ENCODE results near the gene NFKB1. TPM values are rescaled to one million over a fixed set of nuclear protein-coding genes. Genes with fewer than 3 reads are reported as not detected.

Gene NFKB1
- total RNA-seq, 1 donor: 67.4 TPM

DNA sequence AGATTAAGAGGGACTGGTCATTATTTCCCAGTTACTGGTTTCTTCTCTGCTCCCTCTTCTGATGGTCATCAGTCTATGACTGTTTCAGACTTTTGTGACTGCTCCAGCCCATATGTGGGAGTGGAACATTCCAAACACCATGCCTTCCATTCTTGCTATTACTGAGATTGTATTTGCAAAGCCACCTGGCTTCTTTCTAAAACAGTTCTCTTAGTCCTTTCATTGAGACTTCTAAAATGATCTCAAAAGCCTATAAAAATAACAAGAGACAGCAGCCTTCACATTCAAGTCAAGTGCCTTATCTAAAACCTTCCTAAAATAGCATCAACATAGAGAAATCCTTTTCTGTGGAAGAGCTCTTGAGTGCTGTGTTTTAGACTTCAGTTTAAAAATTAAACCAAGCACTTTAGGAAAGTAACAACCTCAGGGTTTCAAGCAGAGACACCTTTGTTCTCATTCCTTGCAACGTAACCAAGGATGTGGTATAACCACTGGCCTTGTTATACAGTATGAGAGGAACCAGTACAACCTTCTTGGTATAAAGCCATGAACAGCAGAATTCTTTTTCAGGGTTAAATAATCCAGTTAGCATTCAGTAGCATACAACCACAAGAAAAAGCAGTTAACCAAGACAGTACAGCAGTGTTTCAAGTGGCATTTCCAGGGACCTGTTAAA lies 97.1 kb downstream of the NFKB1 start:
- TF ChIP-seq, protein P1, sequence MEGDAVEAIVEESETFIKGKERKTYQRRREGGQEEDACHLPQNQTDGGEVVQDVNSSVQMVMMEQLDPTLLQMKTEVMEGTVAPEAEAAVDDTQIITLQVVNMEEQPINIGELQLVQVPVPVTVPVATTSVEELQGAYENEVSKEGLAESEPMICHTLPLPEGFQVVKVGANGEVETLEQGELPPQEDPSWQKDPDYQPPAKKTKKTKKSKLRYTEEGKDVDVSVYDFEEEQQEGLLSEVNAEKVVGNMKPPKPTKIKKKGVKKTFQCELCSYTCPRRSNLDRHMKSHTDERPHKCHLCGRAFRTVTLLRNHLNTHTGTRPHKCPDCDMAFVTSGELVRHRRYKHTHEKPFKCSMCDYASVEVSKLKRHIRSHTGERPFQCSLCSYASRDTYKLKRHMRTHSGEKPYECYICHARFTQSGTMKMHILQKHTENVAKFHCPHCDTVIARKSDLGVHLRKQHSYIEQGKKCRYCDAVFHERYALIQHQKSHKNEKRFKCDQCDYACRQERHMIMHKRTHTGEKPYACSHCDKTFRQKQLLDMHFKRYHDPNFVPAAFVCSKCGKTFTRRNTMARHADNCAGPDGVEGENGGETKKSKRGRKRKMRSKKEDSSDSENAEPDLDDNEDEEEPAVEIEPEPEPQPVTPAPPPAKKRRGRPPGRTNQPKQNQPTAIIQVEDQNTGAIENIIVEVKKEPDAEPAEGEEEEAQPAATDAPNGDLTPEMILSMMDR (IDR thresholded peaks at IDR 0.05; ENCODE audit: insufficient read depth, low read depth, low read length): no peak
- peak; percentile 45 for DNase-seq (ENCODE audit: low read depth)
- no peak overlapping the region for H3K4me3 ChIP-seq (ENCODE audit: low read depth, low read length)

DNA sequence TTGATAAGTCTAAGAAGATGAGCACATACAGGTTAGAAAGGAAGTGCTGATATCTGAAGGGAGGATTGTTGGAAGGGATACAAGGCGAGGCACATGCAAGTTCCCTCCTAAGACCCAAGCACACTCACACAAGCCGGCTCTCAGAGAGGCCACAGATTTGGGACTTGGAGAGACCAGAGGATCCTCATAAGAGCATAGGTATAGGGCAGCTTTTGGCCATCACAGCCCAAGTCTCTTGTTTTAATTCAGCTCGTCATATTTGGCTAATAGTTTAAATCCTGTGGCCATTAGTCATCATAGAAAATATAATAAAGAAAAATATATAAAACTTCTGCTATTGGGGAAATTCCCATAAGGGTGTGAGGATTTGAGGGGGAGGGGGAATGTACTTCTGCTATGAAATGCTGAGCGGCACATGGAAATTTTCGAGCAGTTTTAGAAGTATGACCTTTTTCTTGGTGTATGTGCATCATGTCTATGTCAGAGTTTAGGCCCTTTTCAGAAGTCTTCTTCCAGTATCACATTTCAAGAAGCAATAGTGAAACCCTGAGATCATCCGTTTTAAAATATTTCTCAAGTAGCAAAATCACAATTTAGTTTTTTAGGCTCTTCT lies 97.7 kb downstream of the NFKB1 start:
- DNase-seq (ENCODE audit: low read depth): no peak
- TF ChIP-seq, protein P1 (IDR thresholded peaks at IDR 0.05; ENCODE audit: insufficient read depth, low read depth, low read length): no peak
- H3K4me3 ChIP-seq (ENCODE audit: low read depth, low read length): no peak overlapping the region

DNA sequence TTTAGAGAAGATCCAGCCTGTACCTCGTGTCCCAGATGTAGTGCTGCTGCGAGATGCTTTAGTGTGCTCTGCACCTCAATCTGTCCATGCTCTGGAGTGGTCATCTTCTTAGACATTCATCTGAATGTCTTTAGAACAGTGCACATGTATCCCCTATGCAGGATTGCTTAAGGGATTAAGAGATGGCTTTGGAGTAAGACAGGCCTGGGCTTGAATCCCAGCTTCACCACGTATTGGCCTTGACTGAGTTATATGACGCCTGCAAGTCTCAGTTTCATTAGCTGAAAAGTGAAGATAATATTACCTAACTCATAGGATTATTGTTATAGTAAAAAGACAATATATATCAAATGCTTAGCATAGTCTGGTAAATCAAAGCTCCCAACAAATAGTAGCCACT lies 98.3 kb downstream of the NFKB1 start:
- TF ChIP-seq, protein P1 (IDR thresholded peaks at IDR 0.05; ENCODE audit: insufficient read depth, low read depth, low read length): no peak
- H3K4me3 ChIP-seq (ENCODE audit: low read depth, low read length): no peak overlapping the region
- no peak for DNase-seq (ENCODE audit: low read depth)

DNA sequence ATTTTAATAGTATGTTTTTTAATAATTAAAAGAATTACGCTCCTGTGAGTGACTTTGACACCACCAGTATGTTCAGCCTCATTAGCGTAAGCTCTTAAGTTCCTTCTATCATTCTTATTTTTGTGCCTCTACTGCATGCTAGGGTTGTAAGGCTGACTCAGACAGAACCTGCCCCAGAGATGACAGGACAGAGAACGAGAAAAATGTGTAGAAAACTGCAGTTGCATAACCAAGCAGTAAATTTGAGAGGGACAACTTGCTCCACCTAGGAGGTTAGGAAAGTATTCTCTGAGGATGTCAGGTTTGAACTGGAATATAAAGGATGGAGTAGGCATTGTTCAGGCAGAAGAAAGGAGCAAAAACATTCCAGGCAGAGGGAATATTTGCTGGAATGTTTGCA lies 98.7 kb downstream of the NFKB1 start:
- no peak overlapping the region for H3K4me3 ChIP-seq (ENCODE audit: low read depth, low read length)
- peak; percentile 35 for DNase-seq (ENCODE audit: low read depth)
- TF ChIP-seq, protein P1 (IDR thresholded peaks at IDR 0.05; ENCODE audit: insufficient read depth, low read depth, low read length): no peak

DNA sequence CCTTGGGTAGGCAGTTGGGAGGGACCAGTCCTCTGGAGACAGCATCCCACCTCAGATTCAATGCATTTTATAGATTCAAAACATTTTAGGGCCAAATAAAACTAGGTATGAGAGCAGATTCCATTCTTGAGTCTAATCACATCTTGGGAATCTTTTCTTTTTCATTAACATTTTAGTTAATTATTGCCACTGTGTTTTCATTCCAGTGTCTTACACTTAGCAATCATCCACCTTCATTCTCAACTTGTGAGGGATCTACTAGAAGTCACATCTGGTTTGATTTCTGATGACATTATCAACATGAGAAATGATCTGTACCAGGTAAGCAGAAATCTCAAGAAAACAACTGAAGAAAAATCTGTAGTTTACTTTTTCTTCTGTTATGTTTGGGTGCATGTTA lies 99.5 kb downstream of the NFKB1 start:
- no peak for DNase-seq (ENCODE audit: low read depth)
- H3K4me3 ChIP-seq (ENCODE audit: low read depth, low read length): no peak overlapping the region
- TF ChIP-seq, protein P1 (IDR thresholded peaks at IDR 0.05; ENCODE audit: insufficient read depth, low read depth, low read length): no peak

DNA sequence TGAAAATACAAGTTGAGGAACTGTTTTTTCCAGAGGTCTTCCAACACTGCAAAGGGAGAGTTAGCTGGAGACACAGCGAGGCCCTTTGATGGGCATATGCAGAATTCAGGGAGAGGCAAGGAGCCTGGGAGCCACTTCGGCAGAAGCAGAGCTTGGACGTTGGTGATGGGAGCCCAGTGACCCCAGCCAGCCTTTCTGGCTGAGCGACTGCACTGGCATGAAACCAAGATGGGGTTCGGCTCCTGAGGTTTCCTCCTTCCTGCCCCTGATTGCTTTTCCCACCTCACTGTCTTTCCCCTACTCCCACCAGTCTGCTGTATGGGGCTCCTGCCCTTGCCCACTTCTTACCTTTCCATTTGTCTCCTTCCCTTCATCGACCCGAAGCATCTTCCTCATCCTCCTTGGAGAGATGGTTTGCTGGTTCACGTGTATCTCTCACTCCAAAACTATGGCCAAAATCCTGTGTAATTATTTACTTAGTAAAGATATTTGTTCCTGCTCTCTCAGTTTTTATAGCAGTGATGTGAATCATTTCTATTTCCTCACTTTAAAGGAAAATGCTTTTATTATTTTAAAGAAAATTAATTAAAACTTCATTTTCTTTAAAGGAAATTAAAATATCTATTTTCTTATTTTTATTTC lies 100.5 kb downstream of the NFKB1 start:
- DNase-seq (ENCODE audit: low read depth): no peak
- TF ChIP-seq, protein P1 (IDR thresholded peaks at IDR 0.05; ENCODE audit: insufficient read depth, low read depth, low read length): no peak
- H3K4me3 ChIP-seq (ENCODE audit: low read depth, low read length): no peak overlapping the region
